Measurements from ENCODE around the gene LAMTOR5. TPM values are rescaled to one million over a fixed set of nuclear protein-coding genes. Genes with fewer than 3 reads are reported as not detected.

LAMTOR5 gene
- total and polyA plus RNA-seq, 2 of the 13 experiments (the other 11 are each of a cell fraction or from before 2014, with no cell fraction given): 96.7 to 400 TPM

DNA sequence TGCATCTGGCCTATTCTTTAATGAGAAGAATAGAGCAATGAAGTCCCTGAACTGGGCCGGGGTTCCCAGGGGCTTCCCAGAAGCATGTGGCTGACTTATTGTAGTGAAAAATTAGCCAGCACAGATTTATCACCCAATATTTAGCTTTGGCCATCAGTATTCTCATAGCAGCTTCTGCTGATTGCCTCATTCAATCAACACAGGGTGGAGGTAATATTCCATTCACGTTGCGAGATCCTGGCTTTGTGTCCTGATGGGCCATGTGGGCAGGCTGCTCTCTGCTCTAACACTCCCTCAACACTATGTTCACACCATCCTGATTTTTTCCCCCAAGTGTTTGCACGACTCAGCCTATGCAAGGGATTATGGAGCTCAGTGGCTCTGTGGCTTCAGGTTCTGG, 21.5 kb upstream of the LAMTOR5 start:
- no peaks in the 10 kb centered on the region for H3K9me3 ChIP-seq (ENCODE audit: low read length)
- peaks cover 10% of the 10 kb centered on the region; the same call in 1 of the 2 replicates for H3K4me1 ChIP-seq (ENCODE audit: insufficient read depth, low read length)
- no peaks in the 10 kb centered on the region for H3K79me2 ChIP-seq (ENCODE audit: insufficient read depth, low read length)
- TF ChIP-seq HDAC1 (CRISPR knock-in tag; IDR thresholded peaks at IDR 0.05) (no peak), MIXL1 (CRISPR knock-in tag; IDR thresholded peaks at IDR 0.05) (no peak), HNRNPLL (IDR thresholded peaks at IDR 0.05; ENCODE audit: low read depth, low read length, poor library complexity, severe bottlenecking) (no peak), BCL6 (CRISPR knock-in tag; IDR thresholded peaks at IDR 0.05) (no peak), ZNF891 (CRISPR knock-in tag; IDR thresholded peaks at IDR 0.05) (no peak), TEAD2 (CRISPR knock-in tag; IDR thresholded peaks at IDR 0.05) (no peak), ZNF781 (CRISPR knock-in tag; IDR thresholded peaks at IDR 0.05; ENCODE audit: borderline replicate concordance, not compliant biosample characterization) (no peak), CHD2 (IDR thresholded peaks at IDR 0.05; ENCODE audit: low read depth, low read length) (no peak), ZNF367 (CRISPR knock-in tag; IDR thresholded peaks at IDR 0.05; ENCODE audit: borderline replicate concordance) (no peak), NCOA1 (CRISPR knock-in tag; IDR thresholded peaks at IDR 0.05) (no peak), ZNF160 (CRISPR knock-in tag; IDR thresholded peaks at IDR 0.05) (no peak), FOXO1 (CRISPR knock-in tag; IDR thresholded peaks at IDR 0.05) (no peak), ZNF564 (CRISPR knock-in tag; IDR thresholded peaks at IDR 0.05) (no peak), ARNTL (CRISPR knock-in tag; IDR thresholded peaks at IDR 0.05) (no peak), NKX3-1 (CRISPR knock-in tag; IDR thresholded peaks at IDR 0.05) (no peak), TRIM24 (CRISPR knock-in tag; IDR thresholded peaks at IDR 0.05) (no peak), NFIC (IDR thresholded peaks at IDR 0.05; ENCODE audit: low read length) (no peak)
- TF ChIP-seq, protein P1, sequence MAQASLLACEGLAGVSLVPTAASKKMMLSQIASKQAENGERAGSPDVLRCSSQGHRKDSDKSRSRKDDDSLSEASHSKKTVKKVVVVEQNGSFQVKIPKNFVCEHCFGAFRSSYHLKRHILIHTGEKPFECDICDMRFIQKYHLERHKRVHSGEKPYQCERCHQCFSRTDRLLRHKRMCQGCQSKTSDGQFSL (CRISPR knock-in tag; IDR thresholded peaks at IDR 0.05): no peak
- TF ChIP-seq, protein P2, sequence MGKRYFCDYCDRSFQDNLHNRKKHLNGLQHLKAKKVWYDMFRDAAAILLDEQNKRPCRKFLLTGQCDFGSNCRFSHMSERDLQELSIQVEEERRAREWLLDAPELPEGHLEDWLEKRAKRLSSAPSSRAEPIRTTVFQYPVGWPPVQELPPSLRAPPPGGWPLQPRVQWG (CRISPR knock-in tag; IDR thresholded peaks at IDR 0.05; ENCODE audit: borderline replicate concordance, low read depth): no peak
- no TSS peak for BruUV-seq (replicated peaks)
- no peak for FAIRE-seq
- 14% methylated on average over 4 of the region's 4 CpGs for WGBS (ENCODE audit: low lambda C conversion rate)
- in situ Hi-C loops (cut with HindIII; ENCODE audit: extremely low pct_ligation_motif_present, low pct_unique_long_range_greater_than_20kb): no loop called here
- no peaks in the 10 kb centered on the region for H3K36me3 ChIP-seq (replicated peaks in 1 of 2; ENCODE audit: control insufficient read depth in 1 of 2, insufficient read depth in 2 of 2, low read length in 2 of 2)
- H4K20me1 ChIP-seq (ENCODE audit: insufficient read depth, low read length): no peaks in the 10 kb centered on the region
- ATAC-seq: no peak
- DNase-seq (ENCODE audit: low spot score): no peak
- intact Hi-C loops (cut with micrococcal nuclease; ENCODE audit: unreplicated experiment): no loop called here
- H3K27ac ChIP-seq (ENCODE audit: extremely low read length, insufficient read depth, low read length): no peak overlapping the region
- no peak overlapping the region for H3K9ac ChIP-seq (ENCODE audit: insufficient read depth, low read depth, low read length)
- ChIA-PET POLR2A (no interaction called here), CTCF (ENCODE audit: low intra/inter-chr PET ratio, low total read pairs) (no interaction called here)
- H3K4me2 ChIP-seq (ENCODE audit: low read depth, low read length): no peak overlapping the region
- H3K4me3 ChIP-seq (replicated peaks in 1 of 3; ENCODE audit: insufficient read depth in 1 of 3, low read depth in 2 of 3, low read length in 3 of 3): no peak overlapping the region
- H3K27me3 ChIP-seq (ENCODE audit: control insufficient read depth in 1 of 2, insufficient read depth in 2 of 2, low read length in 2 of 2): peaks cover 1 to 14% of the 10 kb centered on the region in 2 experiments; a peak in 3 of 5 replicates
- no peak overlapping the region for H2AFZ ChIP-seq (ENCODE audit: low read length)

Measured in HepG2 (cell line).